WTC11 (cell line): Measurements from ENCODE around the gene ZNF609. TPM values are rescaled to one million over a fixed set of nuclear protein-coding genes. Genes with fewer than 3 reads are reported as not detected.
"Not testable (repeated sequence)": the region's sequence is repeated elsewhere in the genome, so short reads cannot be mapped to it uniquely, and the experiment has no call there.

ENCODE experiments used
- ATAC-seq: fragments of 200-7000 bp; cut with Tn5 transposase; 2 replicates; pipeline ENCODE4 v1.10.0; 2021; ENCODE audit warnings: mild to moderate bottlenecking, moderate library complexity
- CTCF ChIA-PET: fragments of 300-600 bp; sonication (Branson Sonifier 250); formaldehyde crosslinking; loops from one replicate; lab custom pipeline; 2021; ENCODE audit warnings: antibody characterized with exemption; lab: Charles Lee
- POLR2A ChIA-PET: fragments of 350-600 bp; sonication (Branson Sonifier 250); formaldehyde crosslinking; loops from one replicate; lab custom pipeline; 2021; ENCODE audit warnings: antibody characterized with exemption; lab: Charles Lee
- DNase-seq: peaks from one replicate; pipeline ENCODE4 v3.0.0; 2021; ENCODE audit warnings: low spot score
- H3K27ac Mint-ChIP-seq: 2 replicates; pipeline ENCODE4 v1.8.0; 2021; ENCODE audit warnings: mixed read lengths
- H3K27me3 Mint-ChIP-seq: 2 replicates; pipeline ENCODE4 v1.8.0; 2021; ENCODE audit warnings: low read depth, mild to moderate bottlenecking, moderate library complexity, mixed read lengths
- H3K36me3 Mint-ChIP-seq: 2 replicates; pipeline ENCODE4 v1.8.0; 2021; ENCODE audit warnings: mixed read lengths
- H3K4me1 Mint-ChIP-seq: 2 replicates; pipeline ENCODE4 v1.8.0; 2022; ENCODE audit warnings: mixed read lengths
- H3K4me3 Mint-ChIP-seq: 2 replicates; pipeline ENCODE4 v1.8.0; 2021; ENCODE audit warnings: mild to moderate bottlenecking, moderate library complexity, mixed read lengths
- H3K9me3 Mint-ChIP-seq: 2 replicates; pipeline ENCODE4 v1.8.0; 2021; ENCODE audit warnings: mixed read lengths
- ELF4 ChIP-seq: sonication (generic); formaldehyde crosslinking; IDR thresholded peaks from 2 replicates; pipeline ENCODE4 v1.8.1; 2022; ENCODE audit warnings: low read depth, mild to moderate bottlenecking, moderate library complexity, missing genetic modification reagents
- GTF2I ChIP-seq: fragments of 250-450 bp; sonication (Bioruptor Pico); conservative IDR thresholded peaks from 2 replicates; pipeline ENCODE4 v1.4.0; 2021; ENCODE audit warnings: mild to moderate bottlenecking
- IRF2 ChIP-seq: sonication (generic); formaldehyde crosslinking; IDR thresholded peaks from 2 replicates; pipeline ENCODE4 v1.8.0; 2022; ENCODE audit warnings: low read depth, missing genetic modification reagents, borderline replicate concordance
- NFE2L1 ChIP-seq: sonication (generic); formaldehyde crosslinking; IDR thresholded peaks from 2 replicates; pipeline ENCODE4 v1.8.1; 2023; ENCODE audit warnings: missing genetic modification reagents
- OVOL2 ChIP-seq: fragments of 250-450 bp; sonication (Bioruptor Pico); IDR thresholded peaks from 2 replicates; pipeline ENCODE4 v1.9.0; 2021; ENCODE audit warnings: mild to moderate bottlenecking, borderline replicate concordance
- PRRX2 ChIP-seq: fragments of 250-450 bp; sonication (Bioruptor Pico); IDR thresholded peaks from 2 replicates; pipeline ENCODE4 v1.8.0; 2021; ENCODE audit warnings: mild to moderate bottlenecking
- RELA ChIP-seq: sonication (generic); formaldehyde crosslinking; IDR thresholded peaks from 2 replicates; pipeline ENCODE4 v1.8.1; 2022; ENCODE audit warnings: missing genetic modification reagents, mild to moderate bottlenecking, borderline replicate concordance
- SMAD3 ChIP-seq: sonication (generic); formaldehyde crosslinking; IDR thresholded peaks from 2 replicates; pipeline ENCODE4 v1.8.0; 2022; ENCODE audit warnings: missing genetic modification reagents, mild to moderate bottlenecking, borderline replicate concordance
- TCF7 ChIP-seq: sonication (generic); formaldehyde crosslinking; IDR thresholded peaks from 2 replicates; pipeline ENCODE4 v1.8.0; 2022; ENCODE audit warnings: mild to moderate bottlenecking, low read depth, missing genetic modification reagents, moderate library complexity
- ZNF121 ChIP-seq: sonication (generic); formaldehyde crosslinking; IDR thresholded peaks from 2 replicates; pipeline ENCODE4 v1.8.0; 2023; ENCODE audit warnings: missing genetic modification reagents
- ZNF317 ChIP-seq: sonication (generic); formaldehyde crosslinking; IDR thresholded peaks from 2 replicates; pipeline ENCODE4 v1.8.1; 2023; ENCODE audit warnings: low read depth, mild to moderate bottlenecking, moderate library complexity, missing genetic modification reagents, borderline replicate concordance
- ZNF416 ChIP-seq: fragments of 250-450 bp; sonication (Bioruptor Pico); IDR thresholded peaks from 2 replicates; pipeline ENCODE4 v1.9.0; 2021; ENCODE audit warnings: mild to moderate bottlenecking, inconsistent platforms
- ZNF425 ChIP-seq: fragments of 250-450 bp; sonication (Bioruptor Pico); conservative IDR thresholded peaks from 2 replicates; pipeline ENCODE4 v1.9.0; 2021; ENCODE audit warnings: mild to moderate bottlenecking
- total RNA-seq: library from RNA; stranded (reverse); gene quantifications from 3 replicates; pipeline ENCODE4 v1.2.3, GENCODE V29; 2021
- TF ChIP-seq, protein P1 (sequence below): fragments of 250-450 bp; sonication (Bioruptor Pico); IDR thresholded peaks from 2 replicates; pipeline ENCODE4 v1.9.0; 2021; ENCODE audit warnings: mild to moderate bottlenecking, borderline replicate concordance

Gene ZNF609
- total RNA-seq, 1 experiment from 2014 or later: 47.4 TPM

DNA sequence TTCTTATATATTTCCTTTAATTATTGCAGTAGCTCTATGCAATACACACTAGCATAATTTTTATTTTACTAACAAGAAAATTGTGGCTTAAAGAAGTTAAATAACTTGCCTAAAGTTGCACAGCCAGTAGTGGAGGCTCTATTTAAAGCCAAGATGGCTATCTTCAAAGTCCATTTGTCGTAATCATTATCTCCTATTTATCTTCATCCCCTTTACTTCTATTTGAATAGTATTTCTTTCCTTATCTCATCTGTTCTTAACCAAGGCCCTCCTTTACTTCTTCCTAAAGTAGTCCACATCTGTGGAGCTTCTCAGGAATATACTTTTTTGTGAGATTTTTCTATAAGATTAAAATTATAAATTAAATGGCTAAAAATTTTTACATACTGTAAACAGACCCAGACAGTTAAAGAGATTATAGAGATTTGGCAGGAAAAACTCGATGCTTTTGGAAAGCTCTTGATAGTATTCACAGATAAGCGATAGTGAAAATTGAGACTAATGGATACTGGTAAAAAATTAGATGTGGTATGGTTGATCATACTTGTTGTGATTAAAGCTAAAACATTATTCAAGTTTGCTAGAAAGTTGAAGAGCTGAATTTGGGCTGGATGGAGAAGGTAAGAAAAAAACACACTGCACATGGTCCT is 129.2 kb downstream of the ZNF609 start (continued):
- TF ChIP-seq OVOL2 (CRISPR knock-in tag) (no peak), NFE2L1 (CRISPR knock-in tag) (no peak), ZNF317 (CRISPR knock-in tag) (no peak), PRRX2 (CRISPR knock-in tag) (no peak), TCF7 (CRISPR knock-in tag) (no peak)

- DNase-seq, ATAC-seq, H3K36me3 Mint-ChIP-seq, H3K4me3 Mint-ChIP-seq, H3K27ac Mint-ChIP-seq, CTCF ChIA-PET, H3K9me3 Mint-ChIP-seq, H3K27me3 Mint-ChIP-seq: not testable (repeated sequence)
- peaks cover 22% of the 10 kb centered on the region for H3K4me1 Mint-ChIP-seq
- POLR2A ChIA-PET: interaction anchor here (0.6 to 0.7 kb wide), 2 partner anchors 56 to 79 kb away, joined by 3 read pairs; no protein-coding TSS in a partner anchor
Observed at GRCh38 chr15:64592845-64593244, 132.5 kb downstream of the ZNF609 start.

DNA sequence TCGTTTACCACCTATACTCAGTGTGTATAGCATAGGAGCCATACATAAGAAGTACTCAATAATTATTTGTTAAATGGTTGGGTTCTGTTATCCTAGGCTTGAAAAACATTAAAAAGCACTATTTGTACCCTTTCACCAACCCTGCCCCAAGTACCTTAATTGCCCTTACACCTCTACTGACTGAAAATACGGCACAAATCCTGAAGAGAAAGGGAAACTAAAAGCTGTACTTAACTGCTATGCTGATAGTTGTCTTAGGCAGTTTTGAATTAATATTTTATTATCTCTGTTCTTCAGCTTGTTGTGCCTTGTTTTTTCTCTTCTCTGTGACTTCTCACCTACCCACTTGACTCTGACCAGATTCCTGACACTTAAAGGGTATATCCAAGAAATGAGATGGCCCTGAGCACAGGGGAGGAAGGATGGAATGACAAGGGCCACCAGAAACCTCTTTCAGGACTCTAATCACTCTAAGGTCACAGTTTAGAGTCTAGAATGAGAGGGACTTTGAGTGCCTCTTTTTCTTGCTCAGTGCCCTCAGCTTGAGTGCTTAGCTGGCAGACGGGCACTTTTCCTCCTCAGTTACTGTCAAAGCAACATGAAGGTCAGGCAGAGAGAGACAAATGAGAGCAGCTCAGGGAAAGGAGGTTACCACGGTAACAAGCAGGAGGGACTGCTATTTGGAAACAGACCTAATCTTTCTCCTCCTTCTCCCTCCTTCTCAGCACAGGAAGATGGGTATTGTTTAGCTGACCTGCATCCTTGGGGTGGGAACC is 136.5 kb downstream of the ZNF609 start:
- ATAC-seq (peak; percentile 96), DNase-seq (no peak)
- peak overlapping the region; percentile 68 for H3K27ac Mint-ChIP-seq
- CTCF ChIA-PET: interaction anchor here (0.5 to 1.2 kb wide), 6 partner anchors 8 to 137 kb away, joined by 3 to 5 read pairs (median 3); no protein-coding TSS in a partner anchor
- POLR2A ChIA-PET: no interaction called here
- TF ChIP-seq IRF2 (no peak), ZNF425 (CRISPR knock-in tag) (no peak), ZNF121 (CRISPR knock-in tag) (no peak), GTF2I (CRISPR knock-in tag) (no peak), ZNF416 (CRISPR knock-in tag) (no peak), ELF4 (no peak), SMAD3 (CRISPR knock-in tag) (no peak), RELA (CRISPR knock-in tag) (no peak)
- TF ChIP-seq, protein P1, sequence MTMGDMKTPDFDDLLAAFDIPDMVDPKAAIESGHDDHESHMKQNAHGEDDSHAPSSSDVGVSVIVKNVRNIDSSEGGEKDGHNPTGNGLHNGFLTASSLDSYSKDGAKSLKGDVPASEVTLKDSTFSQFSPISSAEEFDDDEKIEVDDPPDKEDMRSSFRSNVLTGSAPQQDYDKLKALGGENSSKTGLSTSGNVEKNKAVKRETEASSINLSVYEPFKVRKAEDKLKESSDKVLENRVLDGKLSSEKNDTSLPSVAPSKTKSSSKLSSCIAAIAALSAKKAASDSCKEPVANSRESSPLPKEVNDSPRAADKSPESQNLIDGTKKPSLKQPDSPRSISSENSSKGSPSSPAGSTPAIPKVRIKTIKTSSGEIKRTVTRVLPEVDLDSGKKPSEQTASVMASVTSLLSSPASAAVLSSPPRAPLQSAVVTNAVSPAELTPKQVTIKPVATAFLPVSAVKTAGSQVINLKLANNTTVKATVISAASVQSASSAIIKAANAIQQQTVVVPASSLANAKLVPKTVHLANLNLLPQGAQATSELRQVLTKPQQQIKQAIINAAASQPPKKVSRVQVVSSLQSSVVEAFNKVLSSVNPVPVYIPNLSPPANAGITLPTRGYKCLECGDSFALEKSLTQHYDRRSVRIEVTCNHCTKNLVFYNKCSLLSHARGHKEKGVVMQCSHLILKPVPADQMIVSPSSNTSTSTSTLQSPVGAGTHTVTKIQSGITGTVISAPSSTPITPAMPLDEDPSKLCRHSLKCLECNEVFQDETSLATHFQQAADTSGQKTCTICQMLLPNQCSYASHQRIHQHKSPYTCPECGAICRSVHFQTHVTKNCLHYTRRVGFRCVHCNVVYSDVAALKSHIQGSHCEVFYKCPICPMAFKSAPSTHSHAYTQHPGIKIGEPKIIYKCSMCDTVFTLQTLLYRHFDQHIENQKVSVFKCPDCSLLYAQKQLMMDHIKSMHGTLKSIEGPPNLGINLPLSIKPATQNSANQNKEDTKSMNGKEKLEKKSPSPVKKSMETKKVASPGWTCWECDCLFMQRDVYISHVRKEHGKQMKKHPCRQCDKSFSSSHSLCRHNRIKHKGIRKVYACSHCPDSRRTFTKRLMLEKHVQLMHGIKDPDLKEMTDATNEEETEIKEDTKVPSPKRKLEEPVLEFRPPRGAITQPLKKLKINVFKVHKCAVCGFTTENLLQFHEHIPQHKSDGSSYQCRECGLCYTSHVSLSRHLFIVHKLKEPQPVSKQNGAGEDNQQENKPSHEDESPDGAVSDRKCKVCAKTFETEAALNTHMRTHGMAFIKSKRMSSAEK (CRISPR knock-in tag): no peak
- no peaks in the 10 kb centered on the region for H3K36me3 Mint-ChIP-seq
- H3K9me3 Mint-ChIP-seq: no peaks in the 10 kb centered on the region
- H3K4me3 Mint-ChIP-seq: no peak overlapping the region
- peaks cover 37% of the 10 kb centered on the region for H3K4me1 Mint-ChIP-seq
- no peaks in the 10 kb centered on the region for H3K27me3 Mint-ChIP-seq
